Brain microvascular endothelial cell (primary cell): Measurements from ENCODE around the gene LAMC1.
A peak's percentile ranks its signal among the peaks of the same experiment; 100 is the strongest.

Experiments
- DNase-seq: peaks from one replicate; pipeline ENCODE4 v3.0.0-alpha.2; 2020
- H3K27ac ChIP-seq: fragments of 250-450 bp; sonication (Bioruptor Pico); 2 replicates; pipeline ENCODE4 v1.5.1; 2020; ENCODE audit warnings: mild to moderate bottlenecking, moderate library complexity
- H3K27me3 ChIP-seq: fragments of 250-450 bp; sonication (Bioruptor Pico); replicated peaks from 2 replicates; pipeline ENCODE4 v1.5.1; 2020; ENCODE audit warnings: mild to moderate bottlenecking
- H3K36me3 ChIP-seq: fragments of 250-450 bp; sonication (Bioruptor Pico); replicated peaks from 2 replicates; pipeline ENCODE4 v1.5.1; 2020; ENCODE audit warnings: mild to moderate bottlenecking
- H3K4me3 ChIP-seq: 2 replicates; pipeline ENCODE4 v1.5.1; 2011; ENCODE audit warnings: low read depth, mild to moderate bottlenecking, control low read depth, low read length, moderate library complexity
- CTCF ChIP-seq: IDR thresholded peaks from 2 replicates; pipeline ENCODE4 v1.5.1; 2011; ENCODE audit warnings: low read depth, mild to moderate bottlenecking, moderate library complexity, low read length, control low read depth, inconsistent platforms; ENCODE audit errors: missing control alignments
- in situ Hi-C: cut with HindIII; loops from 2 replicates; pipeline ENCODE4 v1.10.0; 2017; ENCODE audit warnings: low sequenced_read_pairs, low pct_ligation_motif_present

The LAMC1 gene

DNA sequence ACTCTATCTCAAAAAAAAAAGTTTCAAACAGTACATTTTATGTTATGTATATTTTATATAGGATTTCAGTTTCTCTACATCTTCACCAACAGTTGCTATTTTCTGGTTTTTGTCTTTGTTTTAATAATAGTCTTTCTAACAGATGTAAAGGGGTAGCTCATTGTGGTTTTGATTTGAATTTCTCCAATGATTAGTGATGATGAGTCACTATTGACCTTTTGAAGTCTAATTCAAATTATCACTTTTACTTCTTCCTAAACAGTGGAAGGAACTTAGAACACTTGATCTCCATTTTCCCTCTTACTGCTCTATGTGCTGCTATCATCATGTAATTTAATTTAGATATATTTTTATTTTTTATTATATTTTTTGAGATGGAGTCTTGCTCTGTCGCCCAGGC, 38.6 kb upstream of the LAMC1 start:
- Histone ChIP-seq H3K27me3 (no peaks in the 10 kb centered on the region), H3K36me3 (no peaks in the 10 kb centered on the region), H3K27ac (no peak overlapping the region), H3K4me3 (no peak overlapping the region)
- in situ Hi-C loops: no loop called here
- no peak for TF ChIP-seq CTCF
- DNase-seq: no peak

GRCh38 chr1:182985876-182986275, 37.3 kb upstream of the LAMC1 start:
- TF ChIP-seq CTCF: no peak

GRCh38 chr1:182990413-182991144, 32.6 kb upstream of the LAMC1 start:
- Histone ChIP-seq H3K27me3 (no peaks in the 10 kb centered on the region), H3K36me3 (no peaks in the 10 kb centered on the region), H3K4me3 (peak overlapping the region; percentile 0), H3K27ac (peak overlapping the region; percentile 67)
- in situ Hi-C loops: no loop called here
- no peak for TF ChIP-seq CTCF
- DNase-seq: peak; percentile 49

More at GRCh38 chr1:182985876-182986275, 37.3 kb upstream of the LAMC1 start:
- no peak for DNase-seq
- no peak overlapping the region for H3K4me3 ChIP-seq
- H3K27me3 ChIP-seq: no peaks in the 10 kb centered on the region
- H3K36me3 ChIP-seq: no peaks in the 10 kb centered on the region
- H3K27ac ChIP-seq: no peak overlapping the region
- in situ Hi-C loops: no loop called here

DNA sequence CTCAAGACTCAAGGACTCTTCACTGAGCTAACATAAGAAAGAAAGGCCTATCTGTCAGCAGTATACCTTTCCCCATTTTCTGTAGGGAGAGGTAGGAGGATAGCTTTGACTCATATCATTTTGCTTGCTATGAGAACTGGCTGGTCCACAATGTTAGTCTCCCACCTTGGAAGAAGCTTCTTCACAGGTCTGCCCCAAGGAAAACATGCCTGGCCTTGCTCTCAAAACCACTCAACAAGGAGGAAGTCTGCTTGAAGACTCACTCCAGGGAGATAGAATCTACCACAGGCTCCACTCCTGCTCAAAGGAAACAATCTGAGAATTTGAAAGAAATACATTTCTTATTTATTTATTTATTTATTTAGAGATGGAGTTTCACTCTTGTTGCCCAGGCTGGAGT, 29.5 kb upstream of the LAMC1 start:
- TF ChIP-seq CTCF: no peak
- DNase-seq: no peak
- Histone ChIP-seq H3K36me3 (no peaks in the 10 kb centered on the region), H3K27ac (no peak overlapping the region), H3K27me3 (no peaks in the 10 kb centered on the region), H3K4me3 (no peak overlapping the region)
- in situ Hi-C loops: no loop called here

DNA sequence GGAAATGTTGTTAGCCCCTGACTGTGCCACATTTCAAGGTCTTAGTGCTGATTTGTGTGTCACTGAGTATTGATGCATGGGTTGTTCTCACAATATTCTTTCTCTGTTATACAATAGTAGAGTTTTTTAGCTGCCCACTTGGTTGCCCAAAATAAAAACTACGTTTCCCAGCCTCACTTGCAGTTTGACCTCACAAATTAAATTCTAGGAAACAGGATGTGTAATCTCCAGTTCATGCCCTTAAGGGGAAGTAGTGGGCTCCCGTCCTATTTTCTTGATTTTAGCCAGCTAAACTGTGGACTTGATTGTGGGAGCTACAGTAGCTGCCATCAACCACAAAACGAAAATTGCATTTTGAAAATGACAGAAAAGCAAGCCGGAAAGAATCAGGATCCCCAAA, 27.3 kb upstream of the LAMC1 start:
- no peak for TF ChIP-seq CTCF
- DNase-seq: no peak
- no peak overlapping the region for H3K27ac ChIP-seq
- in situ Hi-C loops: no loop called here
- H3K4me3 ChIP-seq: no peak overlapping the region
- H3K36me3 ChIP-seq: no peaks in the 10 kb centered on the region
- H3K27me3 ChIP-seq: no peaks in the 10 kb centered on the region

- in situ Hi-C loops: no loop called here
- H3K36me3 ChIP-seq: no peaks in the 10 kb centered on the region
- no peak overlapping the region for H3K27ac ChIP-seq
- H3K4me3 ChIP-seq: no peak overlapping the region
- no peaks in the 10 kb centered on the region for H3K27me3 ChIP-seq
- no peak for TF ChIP-seq CTCF
- no peak for DNase-seq
Measured at GRCh38 chr1:182996816-182997215, 26.4 kb upstream of the LAMC1 start.
